ENCODE measurements around the gene STRIT1.
"Not testable (repeated sequence)": the region's sequence is repeated elsewhere in the genome, so short reads cannot be mapped to it uniquely, and the experiment has no call there.

STRIT1 gene

DNA sequence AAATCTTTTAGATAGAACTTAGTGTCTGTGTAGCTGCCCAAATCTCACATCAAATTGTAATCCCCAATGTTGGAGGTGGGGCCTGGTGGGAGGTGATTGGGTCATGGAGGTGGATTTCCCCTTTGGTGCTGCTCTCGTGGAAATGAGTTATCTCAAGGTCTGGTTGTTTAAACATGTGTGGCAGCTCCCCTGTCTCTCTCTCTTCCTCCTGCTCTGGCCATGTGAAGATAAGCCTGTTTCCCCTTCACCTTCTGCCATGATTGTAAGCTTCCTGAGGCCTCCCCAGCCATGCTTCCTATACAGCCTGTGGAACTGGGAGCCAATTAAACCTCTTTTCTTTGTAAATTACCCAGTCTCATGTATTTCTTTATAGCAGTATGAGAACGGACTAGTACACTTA, 30.6 kb downstream of the STRIT1 start:
- not testable (repeated sequence) for DNase-seq

DNA sequence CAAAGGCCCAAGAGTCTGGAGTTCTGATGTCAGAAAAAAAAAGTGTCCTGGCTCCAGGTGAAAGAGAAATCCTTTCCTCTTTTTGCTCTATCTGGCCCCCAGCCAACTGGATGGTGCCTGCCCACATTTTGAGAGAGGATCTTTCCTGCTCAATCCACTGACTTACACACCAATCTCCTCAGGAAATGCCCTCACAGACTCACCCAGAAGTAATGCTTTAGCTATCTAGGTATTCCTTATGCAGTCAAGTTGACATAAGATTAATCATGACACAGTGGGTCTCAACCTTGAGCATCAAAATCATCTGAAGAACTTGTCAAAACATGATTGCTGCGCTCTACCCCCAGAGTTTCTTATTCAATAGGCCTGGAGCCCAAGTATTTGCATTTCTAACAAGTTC, 31.2 kb downstream of the STRIT1 start:
- no peak for DNase-seq

DNA sequence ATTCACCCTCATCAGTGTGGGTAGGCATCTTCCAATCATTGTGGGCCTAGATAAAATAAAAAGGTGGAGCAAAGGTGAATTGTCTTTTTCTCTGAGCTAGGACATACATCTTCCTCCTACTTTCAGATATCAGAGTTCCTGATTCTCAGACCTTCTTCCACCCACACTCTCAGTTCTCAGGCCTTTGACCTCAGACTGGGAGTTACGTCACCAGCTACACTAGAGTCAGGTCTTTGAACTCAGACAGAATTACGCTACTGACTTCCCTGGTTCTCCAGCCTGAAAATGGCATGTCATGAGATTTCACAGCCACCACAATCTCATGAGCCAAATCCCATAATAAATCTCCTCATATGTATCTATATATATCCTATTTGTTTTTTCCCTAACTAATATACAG, 39.0 kb downstream of the STRIT1 start:
- DNase-seq = no peak

DNA sequence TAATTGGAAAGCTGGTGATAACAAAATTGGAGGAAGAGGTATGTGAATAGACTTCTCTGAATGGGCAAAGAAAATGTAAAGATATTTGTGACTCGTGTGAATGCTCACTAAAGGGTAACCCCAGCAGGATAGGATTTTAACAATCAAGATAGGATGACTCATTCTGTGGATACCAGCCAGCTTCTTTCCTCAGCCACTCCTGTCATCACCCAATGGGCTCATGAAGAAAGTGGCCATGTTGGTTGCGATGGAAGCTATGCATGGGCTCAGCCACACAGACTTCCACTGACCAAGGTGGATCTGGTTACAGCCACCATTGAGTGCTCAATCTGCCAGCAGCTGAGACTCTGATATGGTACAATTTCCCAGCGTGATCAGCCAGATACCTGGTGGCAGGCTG, 40.9 kb downstream of the STRIT1 start:
- DNase-seq = no peak

DNA sequence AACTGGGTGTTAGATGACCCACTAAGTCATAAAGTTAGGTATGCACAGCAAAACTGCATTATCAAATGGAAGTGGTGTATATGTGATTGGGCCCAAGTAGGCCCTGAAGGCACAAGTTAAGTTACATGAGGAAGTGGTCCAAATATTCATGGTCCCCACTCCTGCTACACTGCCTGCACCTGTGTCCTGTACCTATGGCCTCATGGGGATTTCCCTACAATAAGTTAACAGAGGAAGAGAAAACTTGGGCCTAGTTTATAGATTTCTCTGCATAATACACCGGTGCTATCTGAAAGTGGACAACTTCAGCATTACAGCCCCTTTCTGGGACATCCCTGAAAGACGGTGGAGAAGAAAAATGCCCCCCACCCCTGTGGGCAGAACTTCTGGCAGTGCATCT, 41.5 kb downstream of the STRIT1 start:
- no peak for DNase-seq

DNA sequence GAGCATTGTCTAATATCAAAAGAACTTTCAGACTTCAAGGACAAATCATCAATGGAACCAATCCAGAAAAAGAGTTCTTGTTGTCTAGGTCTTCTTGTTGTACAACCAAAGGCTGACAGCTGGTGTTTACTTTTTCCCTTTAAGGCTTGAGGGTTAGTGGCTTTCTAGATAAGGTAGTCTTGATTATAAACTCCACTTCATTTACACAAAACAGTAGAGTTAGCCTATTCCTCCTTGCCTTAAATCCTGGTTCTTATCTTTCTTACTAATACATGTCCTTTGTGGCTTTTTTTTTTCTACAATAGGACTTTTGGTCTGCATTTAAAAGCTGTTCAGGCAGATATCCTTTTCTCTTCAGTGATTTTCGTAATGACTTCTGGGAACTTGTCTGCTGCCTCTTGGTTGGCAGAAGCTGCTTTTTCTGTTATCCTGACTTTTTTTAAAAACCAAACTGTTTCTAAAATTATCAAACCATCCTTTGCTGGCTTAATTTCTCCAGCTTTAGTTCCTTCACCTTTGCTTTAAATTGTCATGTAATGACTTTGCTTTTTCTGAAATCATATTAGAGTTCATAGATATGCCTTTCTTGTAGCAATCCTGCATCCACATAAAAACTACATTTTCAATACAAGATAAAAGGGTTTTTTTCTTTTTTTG, 44.8 kb downstream of the STRIT1 start:
- no peak for DNase-seq

DNA sequence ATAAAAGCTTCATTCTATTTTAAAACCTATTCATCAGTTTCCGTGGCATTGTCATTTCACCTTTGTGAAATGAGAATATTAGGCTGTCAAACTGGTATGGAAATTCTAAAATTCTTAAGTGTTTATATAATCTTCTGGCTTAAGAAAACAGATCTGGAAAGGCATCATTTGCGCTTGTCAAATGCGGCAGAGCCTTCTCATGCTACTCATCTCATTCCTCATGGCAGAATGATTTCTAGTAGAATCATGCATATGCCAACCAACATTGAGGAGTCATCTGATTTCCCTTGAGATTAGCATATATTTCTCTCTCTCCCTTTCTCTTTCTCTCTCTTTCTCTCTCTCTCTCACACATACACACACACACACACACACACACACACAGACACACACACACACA, 48.8 kb downstream of the STRIT1 start:
- no peak for DNase-seq

DNA sequence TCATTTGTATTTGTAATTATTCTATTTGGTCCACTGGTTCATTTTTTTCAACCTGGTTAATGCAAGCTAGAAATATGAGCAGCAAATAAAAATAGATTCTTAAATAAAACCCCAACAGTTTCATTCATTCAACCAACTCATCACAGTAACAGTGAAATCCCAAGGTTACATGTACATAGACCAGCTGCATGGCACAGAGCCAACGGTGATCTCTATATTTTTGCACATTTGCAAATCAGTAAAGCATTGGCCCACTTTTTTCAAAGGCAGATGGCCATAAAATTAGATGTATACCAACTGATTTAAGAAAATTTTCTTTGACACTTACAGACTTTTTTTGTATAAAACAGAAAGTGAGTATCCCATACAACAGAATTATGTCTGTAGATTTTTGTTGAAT, 49.3 kb downstream of the STRIT1 start:
- peak in 1 of 2 experiments; percentile 13 for DNase-seq

DNA sequence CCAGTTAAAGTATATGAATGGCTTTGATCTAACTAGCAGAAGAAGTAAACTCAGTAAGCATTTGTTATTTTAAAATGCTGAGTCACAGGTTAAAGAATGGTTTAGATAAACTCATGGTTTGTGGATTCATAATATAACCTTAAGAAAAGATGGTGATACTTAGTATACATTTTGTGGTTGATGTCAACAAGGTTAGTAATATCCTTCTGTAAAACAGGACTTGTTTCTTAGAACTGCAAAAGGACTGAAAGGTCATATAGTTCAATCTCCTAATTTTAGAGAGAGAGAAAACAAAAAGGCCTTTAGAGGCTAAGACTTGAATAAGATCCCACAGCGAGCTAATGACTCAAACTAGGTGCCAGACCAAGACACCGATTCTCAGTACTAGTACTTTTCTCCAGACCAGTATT, 50.0 kb downstream of the STRIT1 start:
- no peak for DNase-seq

DNA sequence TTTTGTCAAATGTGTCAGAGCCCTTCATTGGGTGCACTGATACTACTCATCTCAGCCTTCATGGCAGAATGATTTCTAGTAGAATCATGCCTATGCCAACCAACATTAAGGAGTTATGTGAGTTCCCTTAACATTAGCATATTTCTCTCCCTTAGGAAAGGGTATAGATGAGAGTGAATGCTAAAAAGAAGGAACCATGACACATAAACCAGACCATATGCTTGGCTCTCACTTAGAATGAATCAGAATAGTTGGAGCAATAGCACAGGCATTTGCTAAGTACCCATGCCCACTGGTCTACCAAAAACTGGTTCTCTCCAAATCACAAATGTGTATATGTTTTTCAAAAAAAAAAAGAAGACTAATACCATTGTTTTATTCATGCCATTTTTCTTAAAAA, 51.1 kb downstream of the STRIT1 start:
- peak in 1 of 2 experiments; percentile 21 for DNase-seq

DNA sequence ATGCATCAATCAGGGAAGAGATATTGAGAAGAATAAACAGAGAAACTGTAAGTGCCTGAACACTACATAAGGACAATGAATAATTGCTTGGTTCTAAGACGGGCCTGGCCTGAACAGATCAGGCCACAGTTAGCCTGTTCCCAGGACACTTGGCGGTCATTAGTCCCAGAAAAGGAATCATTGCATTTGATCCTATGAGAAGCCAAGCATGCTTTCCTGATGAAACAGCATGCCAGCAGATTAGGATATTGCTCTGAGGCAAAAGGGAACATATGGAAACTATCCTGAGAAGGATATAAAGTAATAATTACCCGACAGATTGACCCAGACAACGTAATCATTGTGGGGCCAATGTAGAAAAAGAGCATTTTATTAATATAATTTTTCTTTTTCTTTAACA, 51.9 kb downstream of the STRIT1 start:
- DNase-seq = peak; percentile 49 to 79

Data from NCI-H524 (cell line).